HCT116 (cell line): ENCODE results near the gene UNKL. TPM values are rescaled to one million over a fixed set of nuclear protein-coding genes. Genes with fewer than 3 reads are reported as not detected.

Source experiments
- ATAC-seq: fragments of 200-7000 bp; cut with Tn5 transposase; 2 replicates; pipeline ENCODE4 v1.9.1; 2020; ENCODE audit warnings: mild to moderate bottlenecking, moderate library complexity
- BruUV-seq: library from RNA; stranded (reverse); fragments of 400-500 nt; replicated peaks from 2 replicates; lab custom pipeline; 2021; lab: Mats Ljungman, UMichigan
- CTCF ChIA-PET: fragments of 300-600 bp; sonication (Branson Sonifier 250); formaldehyde crosslinking; loops from one replicate; lab custom pipeline; 2021; ENCODE audit warnings: antibody characterized with exemption; lab: Charles Lee
- POLR2A ChIA-PET: fragments of 300-600, 350-600 bp; sonication (Branson Sonifier 250); formaldehyde crosslinking; loops from one replicate; lab custom pipeline; 2021; ENCODE audit warnings: antibody characterized with exemption; lab: Charles Lee
- RAD21 ChIA-PET, 2 experiments: fragments of 300-600 bp; sonication (Branson Sonifier 250); formaldehyde crosslinking; loops; one replicate each; lab custom pipeline; 2023; ENCODE audit warnings: low total read pairs in 2 of 2; ENCODE audit not compliant: uncharacterized antibody in 2 of 2, unreplicated experiment in 2 of 2, low non-redundant PET in 1 of 2; lab: Charles Lee
- DNase-seq: peaks from one replicate; pipeline ENCODE4 v3.0.0-alpha.2; 2010; ENCODE audit warnings: low read depth, low spot score
- H2AFZ ChIP-seq: fragments of 200-600 bp; shearing (Covaris generic), sonication (generic); 2 replicates; pipeline ENCODE4 v1.6.1; 2017; ENCODE audit warnings: low read depth, mixed run types, mixed read lengths, antibody characterized with exemption, low read length; ENCODE audit not compliant: poor library complexity, severe bottlenecking
- H3K27ac ChIP-seq: 2 replicates; pipeline ENCODE4 v1.5.1; 2012; ENCODE audit warnings: low read depth, low read length
- H3K27me3 ChIP-seq: fragments of 200-600 bp; sonication (generic); 2 replicates; pipeline ENCODE4 v1.6.1; 2016; ENCODE audit warnings: mixed run types, low read length, mixed read lengths; ENCODE audit not compliant: insufficient read depth
- H3K36me3 ChIP-seq, 2 experiments: fragments of 200-500 bp in 1 of 2; fragments of 200-600 bp in 1 of 2; sonication (Bioruptor generic) in 1 of 2; sonication (generic) in 1 of 2; 2 replicates each; pipeline versions ENCODE4 v1.5.1 to v1.6.1; 2014 to 2016; ENCODE audit warnings: low read length in 2 of 2, inconsistent platforms in 1 of 2, mixed read lengths in 1 of 2, mixed run types in 1 of 2; ENCODE audit not compliant: insufficient read depth in 2 of 2, control insufficient read depth in 1 of 2
- H3K4me1 ChIP-seq, 2 experiments: fragments of 200-600 bp in 1 of 2; sonication (generic) in 1 of 2; 2 replicates each; pipeline versions ENCODE4 v1.5.1 to v1.6.1; 2012 to 2017; ENCODE audit warnings: low read length in 2 of 2, inconsistent platforms in 1 of 2, mild to moderate bottlenecking in 1 of 2, mixed read lengths in 1 of 2, mixed run types in 1 of 2, moderate library complexity in 1 of 2; ENCODE audit not compliant: insufficient read depth in 2 of 2, control insufficient read depth in 1 of 2
- H3K4me2 ChIP-seq: fragments of 200-600 bp; sonication (generic); 2 replicates; pipeline ENCODE4 v1.6.1; 2017; ENCODE audit warnings: mixed run types, low read length, mixed read lengths
- H3K4me3 ChIP-seq, 2 experiments: fragments of 200-600 bp in 1 of 2; sonication (generic) in 1 of 2; replicated peaks in 1 of 2; 2 replicates each; pipeline ENCODE4 v1.5.1; 2011 to 2016; ENCODE audit warnings: low read length in 2 of 2, control low read depth in 1 of 2, low read depth in 1 of 2, mild to moderate bottlenecking in 1 of 2, mixed read lengths in 1 of 2, mixed run types in 1 of 2
- H3K79me2 ChIP-seq: fragments of 200-600 bp; sonication (generic); 2 replicates; pipeline ENCODE4 v1.6.1; 2017; ENCODE audit warnings: mild to moderate bottlenecking, mixed run types, low read length, moderate library complexity, mixed read lengths; ENCODE audit not compliant: insufficient read depth
- H3K9ac ChIP-seq: fragments of 200-600 bp; sonication (generic); 2 replicates; pipeline ENCODE4 v1.6.1; 2016; ENCODE audit warnings: low read length, mixed read lengths
- H3K9me2 ChIP-seq: fragments of 200-600 bp; sonication (generic), shearing (Covaris generic); 2 replicates; pipeline ENCODE4 v1.6.1; 2017; ENCODE audit warnings: mixed run types, mild to moderate bottlenecking, moderate library complexity; ENCODE audit not compliant: insufficient read depth
- H3K9me3 ChIP-seq, 2 experiments: fragments of 200-500 bp in 1 of 2; fragments of 200-600 bp in 1 of 2; sonication (Bioruptor generic) in 1 of 2; sonication (generic) in 1 of 2; 2 replicates each; pipeline ENCODE4 v1.6.1; 2014 to 2017; ENCODE audit warnings: low read length in 2 of 2, mixed read lengths in 2 of 2, inconsistent platforms in 1 of 2, low read depth in 1 of 2, mild to moderate bottlenecking in 1 of 2, mixed run types in 1 of 2, moderate library complexity in 1 of 2; ENCODE audit not compliant: control insufficient read depth in 1 of 2, insufficient read depth in 1 of 2
- H4K20me1 ChIP-seq: fragments of 200-600 bp; sonication (generic), shearing (Covaris generic); 2 replicates; pipeline ENCODE4 v1.6.1; 2017; ENCODE audit warnings: mixed run types, mild to moderate bottlenecking, moderate library complexity; ENCODE audit not compliant: insufficient read depth
- CEBPB ChIP-seq: IDR thresholded peaks from 2 replicates; pipeline ENCODE4 v1.6.1; 2012; ENCODE audit warnings: low read depth
- EZH2 ChIP-seq: fragments of 200-600 bp; sonication (generic); IDR thresholded peaks from 2 replicates; pipeline ENCODE4 v1.6.1; 2017; ENCODE audit warnings: antibody characterized with exemption, mixed run types
- JUND ChIP-seq: IDR thresholded peaks from 2 replicates; pipeline ENCODE4 v1.6.1; 2012
- POLR2A ChIP-seq: IDR thresholded peaks from 2 replicates; pipeline ENCODE4 v1.7.0; 2011; ENCODE audit warnings: borderline replicate concordance; ENCODE audit not compliant: insufficient read depth, insufficient read length; ENCODE audit errors: extremely low read depth
- RAD21 ChIP-seq: IDR thresholded peaks from 2 replicates; pipeline ENCODE4 v1.6.1; 2012; ENCODE audit warnings: low read depth, mild to moderate bottlenecking
- SIN3A ChIP-seq: IDR thresholded peaks from 2 replicates; pipeline ENCODE4 v1.6.1; 2012; ENCODE audit warnings: low read depth
- SRF ChIP-seq: IDR thresholded peaks from 2 replicates; pipeline ENCODE4 v1.6.1; 2012; ENCODE audit warnings: low read depth
- TCF7L2 ChIP-seq: IDR thresholded peaks from 2 replicates; pipeline ENCODE4 v1.7.0; 2011; ENCODE audit warnings: borderline replicate concordance, inconsistent platforms; ENCODE audit not compliant: insufficient read depth, insufficient read length; ENCODE audit errors: extremely low read depth
- YY1 ChIP-seq: IDR thresholded peaks from 2 replicates; pipeline ENCODE4 v1.6.1; 2011; ENCODE audit warnings: low read length, low read depth, moderate library complexity, mild to moderate bottlenecking; ENCODE audit not compliant: insufficient replicate concordance; ENCODE audit errors: extremely low read depth
- ZFX ChIP-seq: fragments of 450-650 bp; IDR thresholded peaks from 2 replicates; pipeline ENCODE4 v1.6.1; 2017
- ZNF274 ChIP-seq: fragments of 200-500 bp; sonication (Bioruptor generic); IDR thresholded peaks from 2 replicates; pipeline ENCODE4 v1.6.1; 2014; ENCODE audit warnings: mild to moderate bottlenecking, low read depth, low read length, inconsistent platforms
- intact Hi-C: fragments of 100-400 bp; cut with micrococcal nuclease; formaldehyde crosslinking; loops from 2 replicates; pipeline ENCODE4 v1.10.0; 2022
- total RNA-seq: library from RNA; stranded (reverse); gene quantifications from one replicate; pipeline ENCODE4 v1.2.1, GENCODE V29; 2021; ENCODE audit not compliant: unreplicated experiment
- TF ChIP-seq, protein P1 (sequence below): IDR thresholded peaks from 2 replicates; pipeline ENCODE4 v1.6.1; 2011; ENCODE audit warnings: mild to moderate bottlenecking, low read length, moderate library complexity; ENCODE audit not compliant: insufficient replicate concordance; ENCODE audit errors: extremely low read depth
- TF ChIP-seq, protein P2 (sequence below): IDR thresholded peaks from 2 replicates; pipeline ENCODE4 v1.6.1; 2012; ENCODE audit warnings: low read depth
- TF ChIP-seq, protein P3 (sequence below), 3 experiments: fragments of 200-600 bp in 1 of 3; sonication (generic) in 1 of 3; IDR thresholded peaks in 2 of 3; conservative IDR thresholded peaks in 1 of 3; 2 replicates each; pipeline ENCODE4 v1.5.1; 2012 to 2017; ENCODE audit warnings: low read depth in 2 of 3, low read length in 2 of 3, antibody characterized with exemption in 1 of 3, borderline replicate concordance in 1 of 3, control low read depth in 1 of 3, mild to moderate bottlenecking in 1 of 3, mixed read lengths in 1 of 3, mixed run types in 1 of 3, moderate library complexity in 1 of 3; ENCODE audit not compliant: insufficient read depth in 1 of 3

Gene UNKL
- total RNA-seq, 1 experiment from 2014 or later, result 24.9 TPM

DNA sequence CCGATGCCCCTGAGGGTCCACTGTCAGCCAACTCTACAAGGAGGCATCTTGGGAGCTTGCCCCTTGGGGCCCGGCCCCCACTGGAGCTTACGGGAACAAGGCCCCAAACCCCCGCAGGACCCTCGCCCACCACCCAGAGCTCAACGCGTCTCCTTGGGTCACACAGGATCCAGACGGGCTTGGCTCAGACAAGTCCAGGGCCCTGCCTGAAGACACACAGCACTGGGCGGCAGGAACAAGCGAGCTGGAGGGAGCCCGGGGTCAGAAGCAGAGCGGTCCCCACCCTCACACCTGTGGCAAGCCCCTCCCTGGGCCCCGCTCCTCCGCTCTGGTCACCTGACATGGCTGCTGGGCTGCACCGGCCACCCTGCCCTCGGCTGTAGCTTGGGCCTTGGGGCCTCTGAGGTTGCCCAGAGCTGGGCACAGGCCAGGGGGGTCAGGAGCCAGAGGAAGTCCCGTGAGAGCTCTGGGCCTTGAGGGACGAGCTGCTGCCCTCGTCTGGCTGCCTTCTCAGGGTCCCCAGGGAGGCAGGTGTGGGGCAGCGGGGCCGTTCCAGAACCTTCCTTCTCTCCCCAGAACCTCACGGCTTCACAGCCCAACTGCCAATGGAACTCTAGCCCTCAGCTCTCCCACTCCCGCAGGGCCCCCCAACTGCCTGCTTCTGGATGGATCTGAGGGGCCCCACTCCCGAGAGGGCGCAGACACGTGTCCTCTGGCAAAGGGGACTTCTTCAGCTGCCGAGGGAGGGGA is 29.7 kb upstream of the UNKL start, which contains the start of gene CCDC154:
TSS of gene CCDC154 (minus strand) at position 577 of the 750 bp plus-strand sequence. CDS start at position 343, 234 bp downstream.
- H3K9me2 ChIP-seq, result no peaks in the 10 kb centered on the region
- no peaks in the 10 kb centered on the region for H3K36me3 ChIP-seq
- intact Hi-C loops, result no loop called here
- no peak within 1 kb of the TSS for H3K4me3 ChIP-seq
- no peak within 1 kb of the TSS for H3K9ac ChIP-seq
- TF ChIP-seq EZH2 (no peak), ZNF274 (no peak), ZFX (no peak), RAD21 (no peak), SIN3A (no peak), SRF (no peak), POLR2A (no peak), TCF7L2 (no peak), YY1 (no peak), JUND (no peak), CEBPB (no peak)
- TF ChIP-seq, protein P1, sequence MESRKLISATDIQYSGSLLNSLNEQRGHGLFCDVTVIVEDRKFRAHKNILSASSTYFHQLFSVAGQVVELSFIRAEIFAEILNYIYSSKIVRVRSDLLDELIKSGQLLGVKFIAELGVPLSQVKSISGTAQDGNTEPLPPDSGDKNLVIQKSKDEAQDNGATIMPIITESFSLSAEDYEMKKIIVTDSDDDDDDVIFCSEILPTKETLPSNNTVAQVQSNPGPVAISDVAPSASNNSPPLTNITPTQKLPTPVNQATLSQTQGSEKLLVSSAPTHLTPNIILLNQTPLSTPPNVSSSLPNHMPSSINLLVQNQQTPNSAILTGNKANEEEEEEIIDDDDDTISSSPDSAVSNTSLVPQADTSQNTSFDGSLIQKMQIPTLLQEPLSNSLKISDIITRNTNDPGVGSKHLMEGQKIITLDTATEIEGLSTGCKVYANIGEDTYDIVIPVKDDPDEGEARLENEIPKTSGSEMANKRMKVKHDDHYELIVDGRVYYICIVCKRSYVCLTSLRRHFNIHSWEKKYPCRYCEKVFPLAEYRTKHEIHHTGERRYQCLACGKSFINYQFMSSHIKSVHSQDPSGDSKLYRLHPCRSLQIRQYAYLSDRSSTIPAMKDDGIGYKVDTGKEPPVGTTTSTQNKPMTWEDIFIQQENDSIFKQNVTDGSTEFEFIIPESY, result no peak
- TF ChIP-seq, protein P2, sequence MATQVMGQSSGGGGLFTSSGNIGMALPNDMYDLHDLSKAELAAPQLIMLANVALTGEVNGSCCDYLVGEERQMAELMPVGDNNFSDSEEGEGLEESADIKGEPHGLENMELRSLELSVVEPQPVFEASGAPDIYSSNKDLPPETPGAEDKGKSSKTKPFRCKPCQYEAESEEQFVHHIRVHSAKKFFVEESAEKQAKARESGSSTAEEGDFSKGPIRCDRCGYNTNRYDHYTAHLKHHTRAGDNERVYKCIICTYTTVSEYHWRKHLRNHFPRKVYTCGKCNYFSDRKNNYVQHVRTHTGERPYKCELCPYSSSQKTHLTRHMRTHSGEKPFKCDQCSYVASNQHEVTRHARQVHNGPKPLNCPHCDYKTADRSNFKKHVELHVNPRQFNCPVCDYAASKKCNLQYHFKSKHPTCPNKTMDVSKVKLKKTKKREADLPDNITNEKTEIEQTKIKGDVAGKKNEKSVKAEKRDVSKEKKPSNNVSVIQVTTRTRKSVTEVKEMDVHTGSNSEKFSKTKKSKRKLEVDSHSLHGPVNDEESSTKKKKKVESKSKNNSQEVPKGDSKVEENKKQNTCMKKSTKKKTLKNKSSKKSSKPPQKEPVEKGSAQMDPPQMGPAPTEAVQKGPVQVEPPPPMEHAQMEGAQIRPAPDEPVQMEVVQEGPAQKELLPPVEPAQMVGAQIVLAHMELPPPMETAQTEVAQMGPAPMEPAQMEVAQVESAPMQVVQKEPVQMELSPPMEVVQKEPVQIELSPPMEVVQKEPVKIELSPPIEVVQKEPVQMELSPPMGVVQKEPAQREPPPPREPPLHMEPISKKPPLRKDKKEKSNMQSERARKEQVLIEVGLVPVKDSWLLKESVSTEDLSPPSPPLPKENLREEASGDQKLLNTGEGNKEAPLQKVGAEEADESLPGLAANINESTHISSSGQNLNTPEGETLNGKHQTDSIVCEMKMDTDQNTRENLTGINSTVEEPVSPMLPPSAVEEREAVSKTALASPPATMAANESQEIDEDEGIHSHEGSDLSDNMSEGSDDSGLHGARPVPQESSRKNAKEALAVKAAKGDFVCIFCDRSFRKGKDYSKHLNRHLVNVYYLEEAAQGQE, result no peak
- TF ChIP-seq, protein P3, sequence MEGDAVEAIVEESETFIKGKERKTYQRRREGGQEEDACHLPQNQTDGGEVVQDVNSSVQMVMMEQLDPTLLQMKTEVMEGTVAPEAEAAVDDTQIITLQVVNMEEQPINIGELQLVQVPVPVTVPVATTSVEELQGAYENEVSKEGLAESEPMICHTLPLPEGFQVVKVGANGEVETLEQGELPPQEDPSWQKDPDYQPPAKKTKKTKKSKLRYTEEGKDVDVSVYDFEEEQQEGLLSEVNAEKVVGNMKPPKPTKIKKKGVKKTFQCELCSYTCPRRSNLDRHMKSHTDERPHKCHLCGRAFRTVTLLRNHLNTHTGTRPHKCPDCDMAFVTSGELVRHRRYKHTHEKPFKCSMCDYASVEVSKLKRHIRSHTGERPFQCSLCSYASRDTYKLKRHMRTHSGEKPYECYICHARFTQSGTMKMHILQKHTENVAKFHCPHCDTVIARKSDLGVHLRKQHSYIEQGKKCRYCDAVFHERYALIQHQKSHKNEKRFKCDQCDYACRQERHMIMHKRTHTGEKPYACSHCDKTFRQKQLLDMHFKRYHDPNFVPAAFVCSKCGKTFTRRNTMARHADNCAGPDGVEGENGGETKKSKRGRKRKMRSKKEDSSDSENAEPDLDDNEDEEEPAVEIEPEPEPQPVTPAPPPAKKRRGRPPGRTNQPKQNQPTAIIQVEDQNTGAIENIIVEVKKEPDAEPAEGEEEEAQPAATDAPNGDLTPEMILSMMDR (IDR thresholded peaks at IDR 0.05 in 2 of 3, conservative IDR thresholded peaks at IDR 0.05 in 1 of 3; ENCODE audit: borderline replicate concordance in 1 of 3, insufficient read depth in 1 of 3, low read depth in 2 of 3, low read length in 2 of 3), result no peak
- no peak within 1 kb of the TSS for H3K27ac ChIP-seq
- CTCF ChIA-PET, result no interaction called here
- no peaks in the 10 kb centered on the region for H3K79me2 ChIP-seq
- ATAC-seq (no peak), DNase-seq (no peak)
- H2AFZ ChIP-seq, result no peak within 1 kb of the TSS
- RAD21 ChIA-PET, result no interaction called here
- BruUV-seq, result no TSS peak
- H3K27me3 ChIP-seq, result no peaks in the 10 kb centered on the region
- H3K4me2 ChIP-seq, result no peak within 1 kb of the TSS
- H3K4me1 ChIP-seq, result no peaks in the 10 kb centered on the region
- H4K20me1 ChIP-seq, result no peaks in the 10 kb centered on the region
- POLR2A ChIA-PET, result no interaction called here
- H3K9me3 ChIP-seq, result no peaks in the 10 kb centered on the region
